Left ventricle myocardium inferior (tissue), 1 donor: ENCODE results near the gene KRTAP5-7. TPM values are rescaled to one million over a fixed set of nuclear protein-coding genes. Genes with fewer than 3 reads are reported as not detected.
"Not testable (repeated sequence)": the region's sequence is repeated elsewhere in the genome, so short reads cannot be mapped to it uniquely, and the experiment has no call there.

Experiments used
- DNase-seq: peaks from one replicate; pipeline ENCODE4 v3.0.0-alpha.2; 2020
- H3K27ac ChIP-seq: fragments of 200-600 bp; replicated peaks from 2 replicates; pipeline ENCODE4 v1.8.0; 2021
- H3K27me3 ChIP-seq: fragments of 200-600 bp; 2 replicates; pipeline ENCODE4 v1.8.0; 2021; ENCODE audit warnings: low read depth
- H3K36me3 ChIP-seq: fragments of 200-600 bp; 2 replicates; pipeline ENCODE4 v1.8.0; 2021
- H3K4me1 ChIP-seq: fragments of 200-600 bp; 2 replicates; pipeline ENCODE4 v1.8.0; 2021
- H3K4me3 ChIP-seq: fragments of 200-600 bp; 2 replicates; pipeline ENCODE4 v1.8.0; 2021; ENCODE audit warnings: mild to moderate bottlenecking, moderate library complexity
- H3K9me3 ChIP-seq: fragments of 200-600 bp; replicated peaks from 2 replicates; pipeline ENCODE4 v1.8.0; 2021
- intact Hi-C: fragments of 100-400 bp; cut with micrococcal nuclease; formaldehyde crosslinking; loops from one replicate; pipeline ENCODE4 v1.11.0; 2022
- total RNA-seq: library from RNA; stranded (reverse); fragmentation: NEBNext Ultra II Directional; extraction: Animal tissue kit (Norgen Biotek cat#: 25700); gene quantifications from one replicate; pipeline ENCODE4 v1.2.1, GENCODE V29; 2021
- TF ChIP-seq, protein P1 (sequence below): fragments of 200-600 bp; IDR thresholded peaks from 2 replicates; pipeline ENCODE4 v1.8.0; 2021; ENCODE audit warnings: antibody characterized with exemption, mild to moderate bottlenecking, borderline replicate concordance
- donor health status: DM: no; HTN: yes; CAD: no; lungs with severe emphysema.

The KRTAP5-7 gene
- total RNA-seq, 1 donor from 2014 or later, result not detected

DNA sequence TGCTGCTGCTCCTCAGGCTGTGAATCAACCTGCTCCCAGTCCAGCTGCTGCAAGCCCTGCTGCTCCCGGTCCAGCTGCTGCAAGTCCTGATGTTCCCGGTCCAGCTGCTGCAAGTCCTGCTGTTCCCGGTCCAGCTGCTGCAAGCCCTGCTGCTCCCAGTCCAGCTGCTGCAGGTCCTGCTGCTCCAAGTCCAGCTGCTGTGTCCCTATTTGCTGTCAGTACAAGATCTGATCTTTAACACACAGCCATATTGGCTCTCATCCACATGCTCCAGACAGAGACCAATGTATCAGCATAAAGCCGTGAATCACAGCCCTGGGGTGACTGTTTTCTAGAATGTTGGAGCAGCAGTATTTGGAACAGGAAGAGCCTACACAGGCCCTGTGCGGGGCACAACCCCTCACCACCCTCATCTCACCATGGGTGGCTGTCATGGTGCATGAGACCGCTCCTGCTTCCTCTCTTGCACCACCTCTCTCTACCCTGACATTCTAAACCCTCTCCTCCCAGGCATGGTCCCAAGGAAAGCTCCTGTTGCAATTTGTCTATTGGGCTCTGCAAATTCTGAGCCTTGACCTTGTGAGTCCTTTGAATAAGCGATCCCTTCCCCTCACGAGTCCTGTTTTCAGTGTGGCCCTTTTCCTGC lies 41.8 kb downstream of the KRTAP5-7 start:
- peaks cover 61% of the 10 kb centered on the region for H3K27me3 ChIP-seq
- H3K27ac ChIP-seq, result no peak overlapping the region
- H3K36me3 ChIP-seq, result no peaks in the 10 kb centered on the region
- no peak overlapping the region for H3K4me3 ChIP-seq
- H3K9me3 ChIP-seq, result no peaks in the 10 kb centered on the region
- intact Hi-C loops, result no loop called here
- TF ChIP-seq, protein P1, sequence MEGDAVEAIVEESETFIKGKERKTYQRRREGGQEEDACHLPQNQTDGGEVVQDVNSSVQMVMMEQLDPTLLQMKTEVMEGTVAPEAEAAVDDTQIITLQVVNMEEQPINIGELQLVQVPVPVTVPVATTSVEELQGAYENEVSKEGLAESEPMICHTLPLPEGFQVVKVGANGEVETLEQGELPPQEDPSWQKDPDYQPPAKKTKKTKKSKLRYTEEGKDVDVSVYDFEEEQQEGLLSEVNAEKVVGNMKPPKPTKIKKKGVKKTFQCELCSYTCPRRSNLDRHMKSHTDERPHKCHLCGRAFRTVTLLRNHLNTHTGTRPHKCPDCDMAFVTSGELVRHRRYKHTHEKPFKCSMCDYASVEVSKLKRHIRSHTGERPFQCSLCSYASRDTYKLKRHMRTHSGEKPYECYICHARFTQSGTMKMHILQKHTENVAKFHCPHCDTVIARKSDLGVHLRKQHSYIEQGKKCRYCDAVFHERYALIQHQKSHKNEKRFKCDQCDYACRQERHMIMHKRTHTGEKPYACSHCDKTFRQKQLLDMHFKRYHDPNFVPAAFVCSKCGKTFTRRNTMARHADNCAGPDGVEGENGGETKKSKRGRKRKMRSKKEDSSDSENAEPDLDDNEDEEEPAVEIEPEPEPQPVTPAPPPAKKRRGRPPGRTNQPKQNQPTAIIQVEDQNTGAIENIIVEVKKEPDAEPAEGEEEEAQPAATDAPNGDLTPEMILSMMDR, result no peak
- no peak for DNase-seq
- H3K4me1 ChIP-seq, result no peaks in the 10 kb centered on the region

DNA sequence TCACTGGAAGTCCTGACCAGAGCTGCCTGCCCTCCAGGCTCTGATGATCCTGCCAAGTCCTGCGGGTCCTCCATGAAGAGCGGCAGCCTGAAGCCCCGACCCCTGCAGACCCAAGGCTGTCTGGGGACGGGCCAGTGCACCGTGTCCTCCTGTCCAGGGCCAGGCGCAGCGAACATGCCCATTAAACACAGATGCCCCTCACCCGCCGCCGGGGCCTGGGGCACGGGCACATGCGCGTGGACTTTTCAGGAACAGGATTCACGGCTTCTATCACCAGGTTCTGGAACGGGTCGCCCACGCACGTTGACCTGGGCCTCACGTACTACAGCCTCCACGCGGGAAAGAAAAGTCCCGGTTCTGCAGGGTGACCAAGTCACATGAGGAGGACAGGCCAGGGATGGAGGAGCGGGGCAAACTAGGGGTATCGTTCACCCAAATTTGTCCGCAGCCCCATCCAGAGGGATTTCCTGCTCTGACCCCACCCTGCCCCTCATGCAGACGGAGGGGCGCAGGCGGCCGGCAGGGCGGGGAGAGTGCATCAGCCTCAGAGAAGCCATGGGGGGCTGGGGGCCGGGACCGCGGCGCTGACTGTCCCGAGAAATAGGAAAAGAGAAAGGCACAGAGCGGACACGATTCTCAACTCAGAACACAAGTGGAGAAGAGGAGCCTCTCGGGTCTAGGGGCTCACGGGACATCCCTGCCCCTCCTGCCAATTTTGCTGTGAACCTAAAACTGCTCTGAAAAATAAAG lies 44.2 kb downstream of the KRTAP5-7 start:
- peaks cover 62% of the 10 kb centered on the region for H3K27me3 ChIP-seq
- H3K4me1 ChIP-seq, H3K27ac ChIP-seq, H3K36me3 ChIP-seq, H3K9me3 ChIP-seq, intact Hi-C loops, H3K4me3 ChIP-seq, DNase-seq: not testable (repeated sequence)

DNA sequence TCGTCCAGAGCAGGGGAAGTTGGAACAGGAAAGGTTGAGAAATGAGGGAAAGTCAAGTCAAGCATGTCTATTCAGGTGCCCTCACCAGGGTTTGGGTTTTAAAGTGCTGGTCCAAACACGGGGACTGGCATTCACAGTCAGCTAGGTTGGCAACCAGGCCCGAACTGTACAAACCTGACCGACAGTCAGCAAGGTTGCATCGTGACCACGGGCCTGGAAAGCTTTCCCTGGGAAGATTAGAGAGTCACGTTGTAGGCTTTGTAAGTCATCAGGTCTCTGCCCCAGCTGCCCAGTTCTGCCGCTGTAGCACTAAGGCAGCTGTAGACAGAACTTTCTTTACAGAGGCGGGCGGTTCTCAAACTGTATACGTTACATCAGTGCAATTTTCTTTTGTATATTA lies 45.7 kb downstream of the KRTAP5-7 start:
- peaks cover 62% of the 10 kb centered on the region for H3K27me3 ChIP-seq
- H3K36me3 ChIP-seq, result no peaks in the 10 kb centered on the region
- H3K9me3 ChIP-seq, result no peaks in the 10 kb centered on the region
- TF ChIP-seq, protein P1, result no peak
- no peak for DNase-seq
- H3K4me3 ChIP-seq, result no peak overlapping the region
- intact Hi-C loops, result no loop called here
- H3K27ac ChIP-seq, result no peak overlapping the region
- H3K4me1 ChIP-seq, result no peaks in the 10 kb centered on the region

DNA sequence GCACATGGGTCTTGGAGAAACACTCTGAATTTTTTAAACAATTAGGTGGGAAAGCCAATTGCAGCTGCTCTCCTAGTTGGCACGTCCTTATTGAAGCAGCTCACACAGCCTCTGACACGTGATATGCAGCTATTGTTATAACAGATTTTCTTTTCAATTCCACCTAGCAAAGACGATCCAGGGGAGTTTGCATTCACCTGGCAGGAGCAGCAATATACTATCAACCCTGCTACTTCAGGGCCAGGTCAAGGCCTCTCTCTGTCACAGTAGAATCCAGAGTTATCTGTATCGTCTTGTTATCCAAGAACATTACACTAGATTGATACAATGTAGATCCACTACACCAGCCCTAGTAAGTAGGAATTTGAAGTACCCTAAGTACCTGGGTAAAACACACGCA lies 47.4 kb downstream of the KRTAP5-7 start:
- Histone ChIP-seq H3K4me1 (no peaks in the 10 kb centered on the region), H3K27ac (no peak overlapping the region), H3K9me3 (no peaks in the 10 kb centered on the region), H3K36me3 (no peaks in the 10 kb centered on the region), H3K4me3 (no peak overlapping the region), H3K27me3 (peaks cover 68% of the 10 kb centered on the region)
- DNase-seq, result no peak
- TF ChIP-seq, protein P1, result no peak
- intact Hi-C loops, result no loop called here

DNA sequence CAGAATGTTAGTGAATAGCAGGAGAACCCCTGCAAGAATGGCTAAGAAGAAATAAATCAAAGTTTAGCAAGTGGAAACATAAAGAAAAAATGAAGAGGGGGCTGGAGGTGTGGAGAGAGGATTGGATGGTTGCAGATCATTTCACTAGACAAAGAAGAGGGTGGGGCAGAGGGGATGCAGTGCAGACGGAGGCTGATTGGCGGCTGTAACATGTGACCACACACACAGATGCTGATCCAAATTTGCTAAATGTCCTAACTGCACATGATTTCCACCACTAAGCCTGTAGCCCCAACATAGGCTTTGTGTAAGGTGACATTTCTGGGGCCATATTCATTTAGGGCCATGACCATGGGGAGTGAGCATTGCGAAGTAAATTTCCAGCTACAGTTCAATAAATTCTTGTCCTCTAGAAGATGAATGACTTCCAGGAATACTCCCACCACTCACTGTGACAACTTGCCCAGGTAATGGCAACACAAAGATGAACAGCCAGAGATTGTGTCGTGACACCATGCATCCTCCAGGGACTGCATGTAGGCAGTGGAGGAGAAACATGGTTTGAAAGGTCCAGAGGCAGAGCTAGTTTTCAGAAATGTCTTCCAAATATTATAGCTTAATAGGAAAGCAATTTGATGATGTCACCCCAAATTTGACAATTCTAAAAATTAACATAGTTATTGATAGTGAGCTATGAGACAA lies 48.8 kb downstream of the KRTAP5-7 start:
- H3K27ac ChIP-seq, result no peak overlapping the region
- intact Hi-C loops, result no loop called here
- DNase-seq, result no peak
- H3K4me3 ChIP-seq, result no peak overlapping the region
- H3K36me3 ChIP-seq, result no peaks in the 10 kb centered on the region
- TF ChIP-seq, protein P1, result no peak
- no peaks in the 10 kb centered on the region for H3K9me3 ChIP-seq
- H3K27me3 ChIP-seq, result peaks cover 61% of the 10 kb centered on the region
- H3K4me1 ChIP-seq, result peaks cover 7% of the 10 kb centered on the region

DNA sequence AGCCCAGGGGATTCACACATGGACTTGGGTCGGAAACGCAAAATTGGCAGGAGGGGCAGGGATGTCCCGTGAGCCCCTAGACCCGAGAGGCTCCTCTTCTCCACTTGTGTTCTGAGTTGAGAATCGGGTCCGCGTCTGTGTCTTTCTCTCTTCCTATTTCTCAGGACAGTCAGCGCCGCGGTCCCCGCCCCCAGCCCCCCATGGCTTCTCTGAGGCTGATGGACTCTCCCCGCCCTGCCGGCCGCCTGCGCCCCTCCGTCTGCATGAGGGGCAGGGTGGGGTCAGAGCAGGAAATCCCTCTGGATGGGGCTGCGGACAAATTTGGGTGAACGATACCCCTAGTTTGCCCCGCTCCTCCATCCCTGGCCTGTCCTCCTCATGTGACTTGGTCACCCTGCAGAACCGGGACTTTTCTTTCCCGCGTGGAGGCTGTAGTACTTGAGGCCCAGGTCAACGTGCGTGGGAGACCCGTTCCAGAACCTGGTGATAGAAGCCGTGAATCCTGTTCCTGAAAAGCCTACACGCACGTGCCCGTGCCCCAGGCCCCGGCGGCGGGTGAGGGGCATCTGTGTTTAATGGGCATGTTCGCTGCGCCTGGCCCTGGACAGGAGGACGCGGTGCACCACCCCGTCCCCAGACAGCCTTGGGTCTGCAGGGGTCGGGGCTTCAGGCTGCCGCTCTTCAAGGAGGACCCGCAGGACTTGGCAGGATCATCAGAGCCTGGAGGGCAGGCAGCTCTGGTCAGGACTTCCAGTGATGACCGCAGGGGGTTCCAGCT lies 49.8 kb downstream of the KRTAP5-7 start:
- DNase-seq, H3K4me3 ChIP-seq, H3K36me3 ChIP-seq, H3K9me3 ChIP-seq, H3K4me1 ChIP-seq, H3K27ac ChIP-seq, intact Hi-C loops: not testable (repeated sequence)
- H3K27me3 ChIP-seq, result peaks cover 51% of the 10 kb centered on the region
